Right lobe of liver (tissue), 6 donors: ENCODE measurements around the gene CAMTA1. TPM values are rescaled to one million over a fixed set of nuclear protein-coding genes. Genes with fewer than 3 reads are reported as not detected.
A peak's percentile ranks its signal among the peaks of the same experiment; 100 is the strongest.

Source experiments
- ATAC-seq, 4 donors: fragments of 200-7000 bp; cut with Tn5 transposase; one replicate each; pipeline ENCODE4 v1.9.1; 2020; ENCODE audit warnings: mild to moderate bottlenecking in 4 of 4, moderate library complexity in 4 of 4
- DNase-seq, 3 donors: peaks; one replicate each; pipeline ENCODE4 v3.0.0-alpha.2; 2020
- H3K27ac ChIP-seq, 3 donors: fragments of 200-600 bp; one replicate each; pipeline ENCODE4 v1.8.0; 2022
- H3K27me3 ChIP-seq, 2 donors: fragments of 200-600 bp; one replicate each; pipeline ENCODE4 v1.8.0; 2022
- H3K36me3 ChIP-seq, 4 donors: fragments of 200-600 bp; sonication (generic) in 1 of 4; one replicate each; pipeline versions ENCODE4 v1.5.1 to v1.8.0; 2017 to 2022; ENCODE audit warnings: control low read depth in 1 of 4
- H3K4me1 ChIP-seq, 4 donors: fragments of 200-600 bp; sonication (generic) in 1 of 4; one replicate each; pipeline versions ENCODE4 v1.5.1 to v1.8.0; 2017 to 2022; ENCODE audit warnings: control low read depth in 1 of 4
- H3K4me3 ChIP-seq, 3 donors: fragments of 200-600 bp; one replicate each; pipeline ENCODE4 v1.8.0; 2022
- H3K9me3 ChIP-seq, 4 donors: fragments of 200-600 bp; sonication (generic) in 1 of 4; one replicate each; pipeline versions ENCODE4 v1.5.1 to v1.8.0; 2017 to 2022; ENCODE audit warnings: control low read depth in 1 of 4
- POLR2A ChIP-seq: fragments of 450-650 bp; IDR thresholded peaks from one replicate; pipeline ENCODE4 v1.6.1; 2017; ENCODE audit warnings: antibody characterized with exemption, mild to moderate bottlenecking
- WGBS: methylation state at CpG from one replicate; pipeline ENCODE4 v1.1.6; 2018; ENCODE audit warnings: low coverage, low lambda C conversion rate; ENCODE audit not compliant: insufficient coverage; ENCODE audit errors: missing lambda C conversion rate; 5-methylcytosine and 5-hydroxymethylcytosine counted together
- intact Hi-C, 2 donors: fragments of 100-400 bp; cut with DNase I; formaldehyde crosslinking; loops; one replicate each; pipeline versions ENCODE4 v1.11.2 to v1.14.1; 2022
- total RNA-seq, 6 experiments: library from RNA; depleted of rRNA in 2 of 6; stranded (reverse); fragments of >200 nt in 2 of 6; fragmentation: NEBNext Ultra II Directional in 3 of 6; extraction: Animal tissue kit (Norgen Biotek cat#: 25700) in 3 of 6; gene quantifications; one replicate each; pipeline versions ENCODE4 v1.1.0 to v1.2.4, GENCODE V29; 2016 to 2023
- TF ChIP-seq, protein P1 (sequence below), 4 donors: fragments of 200-600 bp in 3 of 4; fragments of 450-650 bp in 1 of 4; IDR thresholded peaks; one replicate each; pipeline versions ENCODE4 v1.5.1 to v1.8.0; 2016 to 2022; ENCODE audit warnings: antibody characterized with exemption in 4 of 4, mild to moderate bottlenecking in 2 of 4
- donor health status: DM: no; HTN: yes; CAD: no.
- donor health status: DM: no; HTN: no; CAD: no.
- donor health status: DM: no; HTN: no; CAD: no.
- donor health status: DM: no; HTN: yes; CAD: no.
- donor health status: DM: no; HTN: yes; CAD: no.

CAMTA1 gene
- total RNA-seq, 6 experiments from 2014 or later, result 32.3 to 49.4 (median 37.2) TPM

DNA sequence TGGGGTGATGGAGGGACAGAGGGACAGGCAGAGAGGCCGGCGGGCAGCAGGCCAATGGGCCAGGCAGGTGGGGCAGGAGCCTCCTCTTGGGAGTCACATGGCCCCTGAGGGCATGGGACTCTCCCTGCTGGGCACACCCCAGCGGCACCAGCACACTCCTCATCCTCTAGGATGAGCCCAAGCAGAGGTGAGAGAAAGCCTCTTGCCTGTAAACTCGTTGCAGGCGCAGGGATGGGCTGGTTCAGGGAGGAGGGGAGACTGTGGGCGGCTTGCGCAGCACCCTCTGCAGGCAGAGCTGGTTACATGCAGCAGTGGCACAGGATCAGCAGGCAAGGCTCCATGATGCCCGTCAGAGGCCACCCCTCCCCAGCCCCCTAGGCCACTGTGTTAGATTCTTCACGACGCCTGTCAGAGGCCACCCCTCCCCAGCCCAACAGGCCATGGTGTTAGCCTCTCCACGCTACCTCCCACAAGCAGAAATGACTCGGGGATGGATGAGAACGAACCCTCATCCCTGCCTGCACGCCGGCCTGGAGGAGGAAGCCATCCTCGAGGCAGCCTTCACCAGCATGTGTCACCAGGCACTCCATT, 776.2 kb downstream of the CAMTA1 start:
- no peaks in the 10 kb centered on the region for H3K27me3 ChIP-seq
- no peak overlapping the region for H3K27ac ChIP-seq
- no CpG with 5 or more reads among the region's 16 CpGs for WGBS
- ATAC-seq, result no peak
- no peak overlapping the region for H3K4me3 ChIP-seq
- DNase-seq, result peak in 1 of 3 donors; percentile 43
- intact Hi-C loops, result no loop called here
- H3K9me3 ChIP-seq, result no peaks in the 10 kb centered on the region
- TF ChIP-seq POLR2A, result no peak
- TF ChIP-seq, protein P1, sequence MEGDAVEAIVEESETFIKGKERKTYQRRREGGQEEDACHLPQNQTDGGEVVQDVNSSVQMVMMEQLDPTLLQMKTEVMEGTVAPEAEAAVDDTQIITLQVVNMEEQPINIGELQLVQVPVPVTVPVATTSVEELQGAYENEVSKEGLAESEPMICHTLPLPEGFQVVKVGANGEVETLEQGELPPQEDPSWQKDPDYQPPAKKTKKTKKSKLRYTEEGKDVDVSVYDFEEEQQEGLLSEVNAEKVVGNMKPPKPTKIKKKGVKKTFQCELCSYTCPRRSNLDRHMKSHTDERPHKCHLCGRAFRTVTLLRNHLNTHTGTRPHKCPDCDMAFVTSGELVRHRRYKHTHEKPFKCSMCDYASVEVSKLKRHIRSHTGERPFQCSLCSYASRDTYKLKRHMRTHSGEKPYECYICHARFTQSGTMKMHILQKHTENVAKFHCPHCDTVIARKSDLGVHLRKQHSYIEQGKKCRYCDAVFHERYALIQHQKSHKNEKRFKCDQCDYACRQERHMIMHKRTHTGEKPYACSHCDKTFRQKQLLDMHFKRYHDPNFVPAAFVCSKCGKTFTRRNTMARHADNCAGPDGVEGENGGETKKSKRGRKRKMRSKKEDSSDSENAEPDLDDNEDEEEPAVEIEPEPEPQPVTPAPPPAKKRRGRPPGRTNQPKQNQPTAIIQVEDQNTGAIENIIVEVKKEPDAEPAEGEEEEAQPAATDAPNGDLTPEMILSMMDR (IDR thresholded peaks at IDR 0.05), result peak in 1 of 4 donors; percentile 10
- no peaks in the 10 kb centered on the region for H3K36me3 ChIP-seq
- no peaks in the 10 kb centered on the region for H3K4me1 ChIP-seq

DNA sequence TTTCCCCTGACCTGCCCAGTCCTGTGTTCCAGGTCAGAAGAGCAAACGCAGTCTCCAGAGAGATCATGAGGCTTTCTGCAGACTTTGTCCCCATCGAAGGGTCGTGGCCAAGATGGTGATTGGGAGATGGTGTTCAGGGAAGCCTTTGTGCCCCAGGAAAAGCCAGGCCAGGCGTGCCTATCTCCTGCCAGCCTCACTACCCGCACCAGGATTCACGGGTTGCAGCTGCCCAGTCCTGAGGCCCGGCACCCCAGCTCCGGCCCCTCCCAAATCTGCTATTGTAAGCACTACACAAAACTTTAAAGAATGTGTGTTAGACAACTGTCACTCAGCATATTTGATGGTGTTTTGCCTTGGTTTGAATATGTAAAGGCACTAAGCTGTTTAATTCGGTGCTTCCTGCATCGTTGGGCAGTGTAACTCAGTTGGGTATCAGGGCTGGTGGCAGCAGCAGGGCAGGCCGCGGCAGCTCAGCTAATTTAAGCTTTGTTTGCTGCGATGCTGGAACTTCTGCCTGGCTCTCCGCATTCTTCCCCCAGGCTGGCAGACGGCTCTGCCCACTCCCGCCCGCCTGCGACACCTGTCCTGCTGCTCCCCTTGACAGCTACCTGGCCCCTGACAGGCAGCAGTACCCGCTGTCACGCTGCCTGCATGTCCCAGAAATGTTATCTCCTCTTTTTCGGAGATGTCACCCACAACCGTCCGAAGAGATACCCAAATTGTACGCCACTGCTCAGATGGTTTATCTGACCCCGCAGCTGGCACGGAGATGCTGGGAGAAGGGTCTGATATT, 776.9 kb downstream of the CAMTA1 start:
- H3K9me3 ChIP-seq, result no peaks in the 10 kb centered on the region
- intact Hi-C loops, result no loop called here
- ATAC-seq (peak in 1 of 4 donors; percentile 28), DNase-seq (peak in 1 of 3 donors; percentile 48)
- 60% methylated on average over 11 of the region's 26 CpGs for WGBS
- no peak overlapping the region for H3K4me3 ChIP-seq
- H3K36me3 ChIP-seq, result no peaks in the 10 kb centered on the region
- TF ChIP-seq POLR2A, result no peak
- TF ChIP-seq, protein P1 (IDR thresholded peaks at IDR 0.05), result no peak
- no peaks in the 10 kb centered on the region for H3K27me3 ChIP-seq
- H3K4me1 ChIP-seq, result no peaks in the 10 kb centered on the region
- no peak overlapping the region for H3K27ac ChIP-seq

DNA sequence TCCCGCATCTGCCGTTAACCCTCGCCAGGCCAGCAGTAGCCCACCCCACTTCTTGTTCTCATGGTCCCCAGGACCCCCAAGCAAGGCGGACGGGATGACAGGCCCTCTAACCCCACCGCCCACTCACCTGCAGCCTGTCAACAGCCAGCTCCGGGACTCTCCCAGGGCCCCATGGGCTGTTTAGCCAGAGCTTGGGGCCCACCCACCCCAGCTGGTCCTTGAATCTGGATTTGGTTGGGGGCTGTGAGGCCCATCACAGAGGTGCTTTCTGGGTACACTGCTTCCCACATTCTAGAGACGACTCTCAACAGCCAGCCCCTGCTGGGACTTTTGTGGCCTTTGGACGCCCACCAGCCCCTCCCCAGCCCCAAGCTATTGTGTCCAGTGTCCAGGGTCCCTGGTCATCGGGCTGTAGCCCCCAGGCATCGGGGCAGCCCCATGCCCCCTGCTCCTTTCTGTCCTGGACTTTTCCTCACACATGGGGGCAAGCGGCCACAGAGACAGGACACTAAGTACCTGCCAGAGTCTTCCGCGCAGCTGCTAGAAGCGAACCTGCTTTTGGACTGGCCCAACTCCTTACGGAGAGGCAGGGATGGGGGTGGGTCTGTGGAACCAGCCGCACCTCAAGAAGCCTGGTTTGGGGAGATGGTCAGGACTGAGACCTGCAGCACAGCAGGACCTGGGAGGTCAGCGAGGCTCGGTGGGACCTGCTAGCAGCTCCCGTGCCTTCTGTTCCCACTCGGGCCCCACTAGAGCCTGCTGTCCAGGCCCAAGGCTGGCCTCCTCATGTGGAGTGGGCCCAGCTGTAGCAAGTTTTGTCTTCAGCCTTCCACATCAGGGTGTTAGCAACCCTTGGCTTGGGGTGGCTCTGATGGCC, 777.7 kb downstream of the CAMTA1 start:
- ATAC-seq (no peak), DNase-seq (peak in 1 of 3 donors; percentile 35)
- no peaks in the 10 kb centered on the region for H3K27me3 ChIP-seq
- H3K9me3 ChIP-seq, result no peaks in the 10 kb centered on the region
- intact Hi-C loops, result no loop called here
- no peak overlapping the region for H3K27ac ChIP-seq
- H3K36me3 ChIP-seq, result no peaks in the 10 kb centered on the region
- no peaks in the 10 kb centered on the region for H3K4me1 ChIP-seq
- WGBS, result 93% methylated on average over 3 of the region's 21 CpGs
- H3K4me3 ChIP-seq, result no peak overlapping the region
- TF ChIP-seq, protein P1 (IDR thresholded peaks at IDR 0.05), result no peak
- no peak for TF ChIP-seq POLR2A

DNA sequence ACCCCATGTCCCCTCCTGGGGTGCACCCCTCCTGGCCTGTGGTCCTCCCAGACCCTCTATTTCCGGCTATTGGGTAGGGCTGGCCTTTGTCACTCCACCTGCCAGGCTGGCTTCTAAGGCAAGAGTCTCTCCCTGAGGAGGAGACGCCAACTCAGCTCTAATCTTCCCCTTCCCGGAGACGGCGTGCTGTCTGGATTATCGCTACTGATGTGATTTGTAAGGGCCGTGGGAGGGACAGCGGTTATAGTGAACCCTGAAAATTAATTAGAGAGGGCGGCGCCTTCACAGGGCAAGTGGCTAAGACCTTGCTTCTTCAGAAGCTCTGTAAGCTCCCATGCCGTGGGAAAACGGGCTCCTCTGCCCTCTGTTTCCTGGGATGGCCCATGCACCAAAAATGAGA, 778.9 kb downstream of the CAMTA1 start:
- no peak for DNase-seq
- Histone ChIP-seq H3K4me1 (no peaks in the 10 kb centered on the region), H3K27ac (no peak overlapping the region), H3K4me3 (no peak overlapping the region), H3K9me3 (no peaks in the 10 kb centered on the region), H3K36me3 (no peaks in the 10 kb centered on the region), H3K27me3 (no peaks in the 10 kb centered on the region)
- TF ChIP-seq POLR2A, result no peak
- TF ChIP-seq, protein P1 (IDR thresholded peaks at IDR 0.05), result no peak
- intact Hi-C loops, result no loop called here
- ATAC-seq, result no peak
- WGBS, result 95% methylated on average over 8 of the region's 12 CpGs
